GM12872 (cell line): ENCODE data around the gene C20orf141.

Experiments
- TF ChIP-seq, protein P1 (sequence below): IDR thresholded peaks from 3 replicates; pipeline ENCODE4 v1.5.1; 2011; ENCODE audit warnings: low read depth, mild to moderate bottlenecking, low read length, moderate library complexity; ENCODE audit not compliant: insufficient read depth

C20orf141 gene

DNA sequence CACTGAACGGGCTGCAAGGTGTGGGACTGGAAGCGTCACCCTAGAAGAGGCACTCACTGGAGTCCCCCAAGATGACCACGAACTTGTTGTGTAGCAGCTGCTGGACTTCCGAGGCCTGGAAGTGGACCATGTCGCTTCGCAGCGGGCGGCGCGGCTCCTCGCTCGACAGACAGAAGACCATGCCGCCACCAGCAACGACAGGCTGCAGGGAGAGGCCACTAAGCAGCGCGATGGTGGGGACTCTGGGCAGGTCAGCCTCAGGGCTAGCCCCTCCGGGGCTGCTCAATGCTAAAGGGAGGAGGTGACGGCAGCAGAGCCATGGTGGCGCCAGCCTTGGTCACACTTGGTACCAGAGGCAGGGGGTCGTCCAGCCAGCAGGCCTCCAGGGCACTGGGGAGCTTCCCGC, 24.9 kb downstream of the C20orf141 start:
- TF ChIP-seq, protein P1, sequence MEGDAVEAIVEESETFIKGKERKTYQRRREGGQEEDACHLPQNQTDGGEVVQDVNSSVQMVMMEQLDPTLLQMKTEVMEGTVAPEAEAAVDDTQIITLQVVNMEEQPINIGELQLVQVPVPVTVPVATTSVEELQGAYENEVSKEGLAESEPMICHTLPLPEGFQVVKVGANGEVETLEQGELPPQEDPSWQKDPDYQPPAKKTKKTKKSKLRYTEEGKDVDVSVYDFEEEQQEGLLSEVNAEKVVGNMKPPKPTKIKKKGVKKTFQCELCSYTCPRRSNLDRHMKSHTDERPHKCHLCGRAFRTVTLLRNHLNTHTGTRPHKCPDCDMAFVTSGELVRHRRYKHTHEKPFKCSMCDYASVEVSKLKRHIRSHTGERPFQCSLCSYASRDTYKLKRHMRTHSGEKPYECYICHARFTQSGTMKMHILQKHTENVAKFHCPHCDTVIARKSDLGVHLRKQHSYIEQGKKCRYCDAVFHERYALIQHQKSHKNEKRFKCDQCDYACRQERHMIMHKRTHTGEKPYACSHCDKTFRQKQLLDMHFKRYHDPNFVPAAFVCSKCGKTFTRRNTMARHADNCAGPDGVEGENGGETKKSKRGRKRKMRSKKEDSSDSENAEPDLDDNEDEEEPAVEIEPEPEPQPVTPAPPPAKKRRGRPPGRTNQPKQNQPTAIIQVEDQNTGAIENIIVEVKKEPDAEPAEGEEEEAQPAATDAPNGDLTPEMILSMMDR = no peak

DNA sequence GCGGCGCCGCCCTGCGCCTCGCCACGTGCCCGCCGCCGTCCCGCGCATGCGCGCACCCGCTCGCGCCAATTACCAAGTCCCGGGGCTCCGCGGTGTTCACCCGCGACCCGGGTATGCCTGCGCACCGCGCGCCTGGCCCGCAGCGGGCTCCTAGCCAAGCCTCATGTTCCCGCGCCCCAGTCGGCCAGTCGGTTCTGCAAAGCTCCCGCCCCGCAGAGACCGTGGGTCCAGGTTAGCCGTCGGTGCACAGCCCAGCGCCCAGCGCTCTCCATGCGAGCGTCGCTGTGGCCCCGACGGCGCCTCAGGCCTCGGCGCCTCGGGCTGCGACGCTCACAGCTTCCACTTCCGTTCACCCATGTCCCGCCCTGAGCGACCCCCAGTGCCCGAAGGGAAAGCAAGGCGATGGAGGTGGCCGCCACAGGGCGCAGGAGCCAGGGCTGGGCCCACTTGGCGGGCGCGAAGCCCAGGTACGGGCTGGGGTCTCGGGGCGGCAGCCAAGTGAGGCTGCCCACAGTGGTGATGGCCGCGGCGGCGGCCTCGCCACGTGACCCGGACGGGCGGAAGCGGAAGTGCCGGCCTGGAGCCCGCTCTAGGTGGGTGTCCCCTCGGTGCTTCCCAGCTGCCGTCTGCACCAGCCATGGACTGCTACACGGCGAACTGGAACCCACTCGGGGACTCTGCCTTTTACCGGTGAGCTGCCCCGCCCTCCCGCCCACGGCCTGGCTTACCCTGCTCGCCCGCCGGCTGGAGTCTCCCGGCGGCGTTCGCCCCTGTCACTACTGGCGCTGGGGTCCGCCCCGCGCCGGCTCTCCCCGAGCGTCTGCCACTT, 25.6 kb downstream of the C20orf141 start, which contains the start of the genes PCED1A and VPS16:
TSS of gene PCED1A (minus strand) at position 518 of the 829 bp plus-strand sequence. CDS start 743 bp downstream, outside the sequence.
TSS of gene VPS16 (plus strand) at position 608 of the 829 bp plus-strand sequence. CDS start at position 638, 30 bp downstream.
- TF ChIP-seq, protein P1 = no peak

DNA sequence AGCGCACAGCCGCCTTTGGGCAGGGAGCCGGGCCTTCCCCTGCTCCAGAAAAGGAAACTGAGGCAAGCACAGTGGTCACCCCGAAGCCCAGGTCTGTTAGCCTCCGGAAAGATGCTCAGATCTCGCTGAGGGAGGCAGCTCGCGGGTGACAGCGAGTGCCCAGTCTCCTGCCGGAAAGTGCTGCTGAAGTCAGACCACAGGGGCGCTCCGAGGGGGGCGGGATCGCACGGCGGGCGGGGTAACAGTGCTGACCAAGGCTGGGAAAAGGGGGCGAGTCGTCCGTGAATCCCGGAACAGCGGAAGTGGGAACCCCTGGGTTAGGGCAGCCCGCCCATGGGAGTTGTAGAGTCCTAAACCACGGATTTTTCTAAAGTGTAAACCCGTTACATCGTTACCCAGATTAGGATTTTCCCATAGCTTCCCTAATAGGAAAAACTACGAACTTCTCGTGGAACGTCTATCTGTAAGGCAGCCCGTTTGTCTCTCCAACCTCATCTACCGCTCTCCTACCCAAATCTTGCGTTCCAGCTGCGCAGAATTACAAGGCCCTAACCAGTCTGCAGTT, 26.3 kb downstream of the C20orf141 start:
- TF ChIP-seq, protein P1 = no peak

DNA sequence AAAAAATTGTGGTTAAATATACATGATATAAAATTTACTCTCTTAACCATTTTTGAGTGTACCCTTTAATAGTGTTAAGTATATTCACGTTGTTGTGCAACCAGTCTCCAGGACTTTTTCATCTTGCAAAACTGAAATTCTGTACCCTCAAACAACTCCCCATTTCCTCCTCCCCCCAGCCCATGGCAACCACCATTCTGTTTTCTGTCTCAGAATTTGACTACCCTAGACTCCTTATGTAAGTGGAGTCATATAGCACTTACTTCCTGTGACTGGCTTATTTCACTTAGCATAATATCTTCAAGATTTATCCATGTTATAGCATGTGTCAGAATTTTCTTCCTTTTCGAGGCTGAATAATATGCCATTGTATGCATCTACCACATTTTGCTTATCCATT, 30.8 kb downstream of the C20orf141 start:
- TF ChIP-seq, protein P1 = no peak

DNA sequence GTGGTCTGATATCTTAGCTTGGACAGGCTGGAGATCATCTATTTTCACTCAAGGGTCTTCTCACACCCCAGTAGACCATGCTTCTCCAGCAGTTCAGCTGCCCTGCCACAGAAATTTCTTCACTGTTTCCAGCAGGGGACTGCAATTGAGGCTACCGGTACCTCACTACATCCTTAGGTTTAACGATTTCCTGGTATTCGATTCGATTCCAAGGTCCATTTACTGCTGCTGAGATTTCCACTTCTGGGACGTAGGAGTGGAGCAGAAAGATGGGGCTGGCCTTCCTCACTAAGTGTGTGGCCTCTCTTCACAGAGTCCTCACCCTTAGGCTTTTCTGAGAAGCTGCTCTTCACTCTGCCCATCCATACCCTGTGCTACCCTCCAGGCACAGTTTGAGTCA, 31.9 kb downstream of the C20orf141 start:
- TF ChIP-seq, protein P1 = no peak

DNA sequence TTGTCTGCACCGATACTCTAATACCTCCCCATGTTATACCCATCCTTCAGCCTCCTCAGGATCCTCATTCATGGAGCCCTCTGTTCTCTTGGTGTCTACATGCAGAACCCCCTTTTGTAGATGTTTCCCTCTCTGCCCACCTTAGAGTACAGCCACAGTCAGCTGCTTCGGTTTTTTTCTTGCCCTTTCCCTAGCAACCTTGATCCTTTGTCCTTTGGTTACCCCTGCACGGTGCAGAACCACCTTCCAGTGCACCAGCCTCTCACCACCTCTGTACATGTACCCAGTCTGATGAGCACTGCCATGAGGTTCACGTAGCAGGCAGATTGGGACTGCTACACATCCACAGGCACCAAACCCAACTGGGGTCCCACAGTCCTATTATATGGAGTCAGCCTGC, 33.0 kb downstream of the C20orf141 start:
- TF ChIP-seq, protein P1 = no peak

DNA sequence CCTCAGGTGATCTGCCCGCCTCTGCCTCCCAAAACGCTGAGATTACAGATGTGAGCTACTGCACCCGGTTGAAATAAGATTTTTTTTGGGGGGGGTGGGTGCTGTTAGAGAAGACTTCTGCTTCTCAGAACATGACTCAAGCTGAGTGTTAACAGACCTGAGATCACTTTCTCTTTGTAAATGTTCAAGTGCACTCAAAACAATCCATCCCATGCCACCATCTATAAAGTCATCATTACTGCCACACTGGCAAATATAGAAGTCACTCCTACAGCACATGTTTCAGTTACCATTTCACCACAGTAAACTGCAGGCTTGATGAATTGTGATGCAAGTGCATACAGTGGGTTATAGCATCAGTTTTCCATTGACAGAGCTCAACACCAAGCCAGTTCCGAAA, 34.7 kb downstream of the C20orf141 start:
- TF ChIP-seq, protein P1 = no peak
